KOPT-K1 (cell line): ENCODE measurements around the gene CSRNP2.

Source experiments
- H3K27ac ChIP-seq: fragments of 200-600 bp; sonication (generic); 2 replicates; pipeline ENCODE4 v1.5.1; 2016; ENCODE audit warnings: antibody characterized with exemption, mild to moderate bottlenecking, low read depth, low read length; ENCODE audit not compliant: poor library complexity, severe bottlenecking
- H3K36me3 ChIP-seq: fragments of 200-600 bp; sonication (generic); 2 replicates; pipeline ENCODE4 v1.5.1; 2017; ENCODE audit warnings: antibody characterized with exemption, mild to moderate bottlenecking, low read length, moderate library complexity; ENCODE audit not compliant: insufficient read depth
- H3K9me3 ChIP-seq: fragments of 200-600 bp; sonication (generic); 2 replicates; pipeline ENCODE4 v1.5.1; 2017; ENCODE audit warnings: antibody characterized with exemption, low read length, mild to moderate bottlenecking; ENCODE audit not compliant: insufficient read depth, poor library complexity, severe bottlenecking

The CSRNP2 gene

GRCh38 chr12:51062631-51063397 lies 20.6 kb downstream of the CSRNP2 start:
- H3K9me3 ChIP-seq: no peaks in the 10 kb centered on the region
- H3K27ac ChIP-seq: no peak overlapping the region
- H3K36me3 ChIP-seq: peaks cover 99% of the 10 kb centered on the region

GRCh38 chr12:51059086-51059485 lies 24.3 kb downstream of the CSRNP2 start:
- H3K9me3 ChIP-seq: no peaks in the 10 kb centered on the region
- H3K36me3 ChIP-seq: peaks cover 100% of the 10 kb centered on the region
- H3K27ac ChIP-seq: no peak overlapping the region

- Histone ChIP-seq H3K9me3 (no peaks in the 10 kb centered on the region), H3K27ac (no peak overlapping the region), H3K36me3 (peaks cover 97% of the 10 kb centered on the region)
These were observed 27.2 kb downstream of the CSRNP2 start for GRCh38 chr12:51056242-51056641.

GRCh38 chr12:51055060-51055459 lies 28.3 kb downstream of the CSRNP2 start:
- Histone ChIP-seq H3K36me3 (peaks cover 92% of the 10 kb centered on the region), H3K27ac (no peak overlapping the region)

GRCh38 chr12:51051787-51052186 lies 31.6 kb downstream of the CSRNP2 start:
- Histone ChIP-seq H3K9me3 (no peaks in the 10 kb centered on the region), H3K36me3 (peaks cover 59% of the 10 kb centered on the region), H3K27ac (no peak overlapping the region)

More at GRCh38 chr12:51055060-51055459, 28.3 kb downstream of the CSRNP2 start:
- H3K9me3 ChIP-seq: no peaks in the 10 kb centered on the region

- Histone ChIP-seq H3K9me3 (no peaks in the 10 kb centered on the region), H3K36me3 (peaks cover 37% of the 10 kb centered on the region), H3K27ac (peak overlapping the region; percentile 94)
These were observed 33.9 kb downstream of the CSRNP2 start for GRCh38 chr12:51049525-51049924.

GRCh38 chr12:51048661-51049251 lies 34.6 kb downstream of the CSRNP2 start:
- Histone ChIP-seq H3K27ac (peak overlapping the region; percentile 94), H3K36me3 (peaks cover 29% of the 10 kb centered on the region), H3K9me3 (no peaks in the 10 kb centered on the region)

- H3K9me3 ChIP-seq: no peaks in the 10 kb centered on the region
- peaks cover 20% of the 10 kb centered on the region for H3K36me3 ChIP-seq
- H3K27ac ChIP-seq: peak within 1 kb of the TSS; percentile 94
These were observed 35.5 kb downstream of the CSRNP2 start, which contains the start of gene LETMD1 for GRCh38 chr12:51047655-51048540. Gene LETMD1, plus strand, starts transcription at chr12:51048327. Its CDS starts 30 bp downstream, at chr12:51048357.

GRCh38 chr12:51036279-51036678 lies 47.1 kb downstream of the CSRNP2 start:
- no peaks in the 10 kb centered on the region for H3K9me3 ChIP-seq
- H3K27ac ChIP-seq: no peak overlapping the region
- H3K36me3 ChIP-seq: no peaks in the 10 kb centered on the region

- H3K9me3 ChIP-seq: no peaks in the 10 kb centered on the region
- no peak overlapping the region for H3K27ac ChIP-seq
- no peaks in the 10 kb centered on the region for H3K36me3 ChIP-seq
These were observed 49.8 kb downstream of the CSRNP2 start for GRCh38 chr12:51033457-51034089.

- Histone ChIP-seq H3K27ac (no peak overlapping the region), H3K9me3 (no peaks in the 10 kb centered on the region), H3K36me3 (no peaks in the 10 kb centered on the region)
These were observed 50.3 kb downstream of the CSRNP2 start for GRCh38 chr12:51033048-51033447.

GRCh38 chr12:51028813-51029150 lies 54.6 kb downstream of the CSRNP2 start:
- Histone ChIP-seq H3K9me3 (no peaks in the 10 kb centered on the region), H3K27ac (no peak overlapping the region), H3K36me3 (no peaks in the 10 kb centered on the region)

- H3K36me3 ChIP-seq: no peaks in the 10 kb centered on the region
- H3K9me3 ChIP-seq: no peaks in the 10 kb centered on the region
- no peak overlapping the region for H3K27ac ChIP-seq
These were observed 55.1 kb downstream of the CSRNP2 start for GRCh38 chr12:51028126-51028812.

- no peak overlapping the region for H3K27ac ChIP-seq
- H3K36me3 ChIP-seq: no peaks in the 10 kb centered on the region
- H3K9me3 ChIP-seq: no peaks in the 10 kb centered on the region
These were observed 56.0 kb downstream of the CSRNP2 start for GRCh38 chr12:51027342-51027835.
